Measurements from ENCODE around the gene SCYGR2.
"Not testable (repeated sequence)": the region's sequence is repeated elsewhere in the genome, so short reads cannot be mapped to it uniquely, and the experiment has no call there.

The SCYGR2 gene, protein sequence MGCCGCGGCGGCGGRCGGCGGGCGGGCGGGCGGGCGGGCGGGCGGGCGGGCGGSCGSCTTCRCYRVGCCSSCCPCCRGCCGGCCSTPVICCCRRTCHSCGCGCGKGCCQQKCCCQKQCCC

DNA sequence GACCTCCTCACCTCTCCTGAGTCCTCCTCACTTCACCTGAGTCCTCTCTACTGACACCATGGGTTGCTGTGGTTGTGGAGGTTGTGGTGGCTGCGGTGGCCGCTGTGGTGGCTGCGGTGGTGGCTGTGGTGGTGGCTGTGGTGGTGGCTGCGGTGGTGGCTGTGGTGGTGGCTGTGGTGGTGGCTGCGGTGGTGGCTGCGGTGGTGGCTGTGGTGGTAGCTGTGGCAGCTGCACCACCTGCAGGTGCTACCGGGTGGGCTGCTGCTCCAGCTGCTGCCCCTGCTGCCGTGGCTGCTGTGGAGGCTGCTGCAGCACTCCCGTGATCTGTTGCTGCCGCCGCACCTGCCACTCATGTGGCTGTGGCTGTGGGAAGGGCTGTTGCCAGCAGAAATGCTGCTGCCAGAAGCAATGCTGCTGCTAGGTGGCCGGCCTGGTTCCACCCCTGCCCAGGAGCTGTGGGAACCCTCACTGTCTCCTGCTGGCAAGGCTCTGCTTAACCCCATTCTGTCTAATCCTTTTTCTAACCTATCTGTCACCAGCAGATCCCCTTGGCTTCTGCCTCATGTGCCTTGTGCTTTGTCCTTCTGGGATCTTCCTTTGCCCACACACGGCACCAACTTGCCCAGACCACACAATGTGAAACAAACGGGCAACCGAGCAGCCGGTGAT is at the start of gene SCYGR2:
TSS of gene SCYGR2 (plus strand) at position 59 of the 669 bp plus-strand sequence. CDS start at position 59, 0 bp downstream.
- DNase-seq (ENCODE audit: low spot score), result not testable (repeated sequence)

DNA sequence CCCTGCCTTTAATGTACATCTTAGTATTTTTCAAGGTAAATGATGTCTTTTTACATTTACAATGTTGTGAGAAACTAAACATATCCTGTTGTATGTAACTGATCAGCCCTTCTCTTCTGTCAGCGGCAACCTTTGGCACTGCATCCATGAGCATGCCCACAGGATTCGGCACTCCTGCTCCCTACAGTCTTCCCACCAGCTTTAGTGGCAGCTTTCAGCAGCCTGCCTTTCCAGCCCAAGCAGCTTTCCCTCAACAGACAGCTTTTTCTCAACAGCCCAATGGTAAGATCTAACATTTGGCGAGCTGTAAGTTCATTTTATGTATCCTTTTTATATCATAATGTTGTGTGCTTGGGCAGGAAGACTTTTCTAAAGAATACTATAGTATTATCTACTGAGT is 46.9 kb upstream of the SCYGR2 start:
- DNase-seq (ENCODE audit: low spot score), result no peak

- DNase-seq (ENCODE audit: low spot score), result no peak
These were observed 36.1 kb upstream of the SCYGR2 start for GRCh38 chr2:227562581-227562980.

DNA sequence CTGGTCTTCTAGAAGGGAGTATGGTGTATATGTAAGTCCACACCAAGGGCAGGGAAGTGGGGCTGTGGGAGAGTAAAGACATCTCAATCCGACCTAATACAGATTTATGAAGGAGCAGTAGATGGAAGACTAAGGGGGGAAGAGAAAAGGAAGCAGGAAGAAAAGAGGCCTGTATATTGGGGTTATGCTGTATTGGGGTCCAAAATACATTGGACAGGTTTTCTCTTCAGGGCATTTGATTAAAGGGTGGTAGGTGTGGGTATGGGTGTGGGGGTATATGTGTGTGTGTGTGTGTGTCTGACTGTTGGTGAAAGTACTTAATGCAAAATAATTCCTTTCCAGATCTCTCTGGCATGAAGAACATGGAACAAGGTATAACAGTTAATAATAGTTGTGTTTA is 33.6 kb upstream of the SCYGR2 start:
- DNase-seq (ENCODE audit: low spot score), result no peak

DNA sequence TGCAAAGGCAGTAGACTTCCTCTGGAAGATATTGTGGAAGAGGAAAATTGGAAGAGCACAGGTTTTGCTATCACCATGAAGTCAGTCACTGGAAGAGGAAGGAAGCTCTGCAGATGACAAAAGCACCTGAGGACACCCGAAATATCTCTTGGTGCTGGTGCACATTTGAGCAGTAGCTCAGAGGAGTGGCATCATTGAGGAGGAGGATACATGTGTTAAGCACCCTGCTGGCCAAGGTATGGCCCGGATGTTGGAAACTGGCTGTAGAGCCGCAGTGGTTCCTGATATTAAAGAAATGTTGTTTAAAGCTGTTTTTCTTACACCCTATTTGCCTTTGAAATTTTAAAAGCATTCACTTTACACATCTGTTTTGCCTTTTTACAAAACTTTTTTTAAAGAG is 32.7 kb upstream of the SCYGR2 start:
- no peak for DNase-seq (ENCODE audit: low spot score)

DNA sequence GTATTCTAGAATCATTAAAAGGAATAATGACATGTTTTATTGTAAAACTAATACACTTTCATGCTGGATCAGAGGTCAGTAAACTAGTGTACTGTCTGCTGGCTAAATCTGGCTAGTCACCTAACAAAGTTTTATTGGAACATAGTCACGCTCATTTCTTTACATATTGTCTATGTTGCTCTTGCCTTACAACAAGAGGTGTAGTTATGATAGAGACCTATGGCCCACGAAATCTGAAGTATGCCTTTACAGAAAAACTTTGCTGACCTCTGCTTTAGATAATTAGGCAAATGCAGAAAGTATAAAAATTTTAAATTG is 29.9 kb upstream of the SCYGR2 start:
- no peak for DNase-seq (ENCODE audit: low spot score)

GRCh38 chr2:227570615-227571014 is 28.1 kb upstream of the SCYGR2 start:
- DNase-seq (ENCODE audit: low spot score), result no peak

- no peak for DNase-seq (ENCODE audit: low spot score)
These were observed 22.6 kb upstream of the SCYGR2 start for GRCh38 chr2:227576110-227576509.

- no peak for DNase-seq (ENCODE audit: low spot score)
These were observed 21.9 kb upstream of the SCYGR2 start for GRCh38 chr2:227576812-227577211.

DNA sequence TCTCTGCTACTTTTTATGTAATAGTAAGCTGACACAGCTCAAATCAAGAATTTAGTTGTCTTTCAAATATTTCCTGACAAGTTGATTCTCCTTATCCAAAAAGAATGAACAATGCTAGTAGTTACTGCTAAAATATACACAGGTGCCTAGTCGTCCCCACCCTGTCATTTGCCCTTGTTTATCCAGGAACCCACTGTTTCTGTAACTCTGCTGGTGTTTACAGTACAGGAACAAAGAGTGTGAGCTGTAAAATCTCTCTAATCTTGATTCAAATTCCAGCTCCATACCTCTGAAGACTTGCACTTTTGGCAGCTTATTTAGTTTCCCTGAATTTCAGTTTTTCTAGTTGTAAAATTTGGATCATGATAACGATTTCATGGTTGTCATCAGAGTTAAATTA is 21.1 kb upstream of the SCYGR2 start:
- no peak for DNase-seq (ENCODE audit: low spot score)

- no peak for DNase-seq (ENCODE audit: low spot score)
These were observed 20.1 kb upstream of the SCYGR2 start for GRCh38 chr2:227578642-227579041.

GRCh38 chr2:227579791-227580190 is 18.9 kb upstream of the SCYGR2 start:
- no peak for DNase-seq (ENCODE audit: low spot score)

GRCh38 chr2:227582369-227582768 is 16.3 kb upstream of the SCYGR2 start:
- no peak for DNase-seq (ENCODE audit: low spot score)

DNA sequence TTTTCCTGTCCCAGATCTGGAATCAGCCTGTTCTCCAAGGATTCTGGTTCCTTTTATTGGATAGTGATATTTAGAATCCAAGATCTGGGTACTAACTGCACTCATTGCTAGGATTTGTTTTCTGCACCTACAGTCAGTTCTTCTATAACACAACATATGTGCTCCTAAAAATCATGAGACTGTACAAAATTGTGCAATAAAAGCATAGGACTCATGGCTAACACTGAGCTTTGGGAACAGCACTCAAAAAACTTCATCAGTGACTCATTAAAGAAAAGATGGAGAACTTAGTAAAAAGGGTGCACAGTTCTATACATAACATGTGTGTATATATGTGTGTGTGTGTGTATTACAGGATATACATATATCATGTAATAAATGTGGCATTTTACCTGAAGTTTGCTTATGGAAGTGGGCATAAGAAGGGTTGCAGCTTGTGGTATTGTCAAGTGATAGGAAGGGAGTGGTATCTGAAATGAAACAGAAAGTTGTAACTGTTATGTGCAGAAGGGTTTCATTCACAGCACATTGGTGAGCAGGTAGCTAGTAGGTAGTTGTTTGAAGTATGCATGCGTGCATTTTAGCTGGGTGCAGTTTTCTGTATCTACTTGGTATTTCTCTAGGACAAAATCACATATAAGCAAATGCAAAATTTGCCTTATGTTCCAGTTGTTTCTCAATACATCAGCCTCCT is 5.9 kb upstream of the SCYGR2 start:
- no peak for DNase-seq (ENCODE audit: low spot score)

DNA sequence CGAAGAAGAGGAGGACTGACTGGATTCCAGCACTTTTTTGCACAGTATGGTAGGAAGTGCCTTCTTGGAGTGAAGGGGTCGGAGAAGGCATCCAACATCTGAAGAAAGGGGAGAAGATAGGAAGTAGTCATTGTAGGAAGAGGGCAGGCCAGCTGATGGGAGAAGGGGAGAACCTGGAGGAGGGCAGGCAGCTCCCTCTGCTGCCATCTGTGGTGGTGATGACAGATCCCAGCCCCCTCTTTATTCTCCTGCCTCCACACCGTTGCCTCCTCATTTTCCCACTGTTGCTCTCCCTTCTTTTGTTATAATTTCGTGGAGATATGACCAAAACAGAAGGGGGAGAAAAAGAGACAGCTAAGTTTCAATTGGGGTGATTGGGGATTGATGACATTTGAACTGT is 2.9 kb upstream of the SCYGR2 start:
- no peak for DNase-seq (ENCODE audit: low spot score)

GRCh38 chr2:227597036-227597435 is 1.7 kb upstream of the SCYGR2 start:
- no peak for DNase-seq (ENCODE audit: low spot score)

DNA sequence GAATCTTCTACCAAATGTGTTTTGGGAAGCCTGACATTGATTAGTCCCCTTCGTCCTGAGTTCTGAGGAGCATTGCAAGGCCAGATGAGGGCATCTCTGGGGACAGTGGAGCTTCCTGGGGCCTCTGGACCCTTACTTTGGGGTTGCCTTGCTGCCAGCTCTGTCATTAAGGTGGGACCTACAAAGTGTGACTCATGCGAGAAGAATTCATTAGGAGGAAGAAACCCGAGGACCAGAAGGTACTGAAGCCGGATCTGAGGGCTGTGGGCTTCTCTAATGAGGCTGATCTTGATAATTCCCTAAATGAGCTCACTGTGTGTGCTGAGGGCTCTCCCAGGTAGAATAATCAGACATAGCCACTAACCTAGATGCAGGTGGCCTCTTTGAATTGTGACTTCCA is 695 bp upstream of the SCYGR2 start:
- DNase-seq (ENCODE audit: low spot score), result no peak

- DNase-seq (ENCODE audit: low spot score), result no peak
These were observed 3.7 kb downstream of the SCYGR2 start for GRCh38 chr2:227602358-227602757.

DNA sequence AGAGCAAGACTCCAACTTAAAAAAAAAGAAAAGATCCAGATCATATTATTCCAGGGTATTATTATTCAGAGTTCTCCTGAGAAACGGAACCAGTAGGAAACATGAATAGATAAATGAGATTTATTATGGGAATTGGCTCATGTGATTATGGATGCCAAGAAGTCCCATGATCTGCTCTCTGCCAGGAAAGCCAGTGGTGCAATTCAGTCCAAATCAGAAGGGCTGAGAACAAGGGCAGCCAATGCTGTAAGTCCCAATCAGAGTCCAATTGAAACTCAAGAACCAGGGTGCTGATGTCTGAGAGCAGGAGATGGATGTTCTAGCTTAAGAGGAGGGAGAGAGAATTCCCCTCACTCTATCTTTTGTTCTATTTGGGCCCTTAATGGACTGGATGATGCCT is 7.8 kb downstream of the SCYGR2 start:
- no peak for DNase-seq (ENCODE audit: low spot score)

DNA sequence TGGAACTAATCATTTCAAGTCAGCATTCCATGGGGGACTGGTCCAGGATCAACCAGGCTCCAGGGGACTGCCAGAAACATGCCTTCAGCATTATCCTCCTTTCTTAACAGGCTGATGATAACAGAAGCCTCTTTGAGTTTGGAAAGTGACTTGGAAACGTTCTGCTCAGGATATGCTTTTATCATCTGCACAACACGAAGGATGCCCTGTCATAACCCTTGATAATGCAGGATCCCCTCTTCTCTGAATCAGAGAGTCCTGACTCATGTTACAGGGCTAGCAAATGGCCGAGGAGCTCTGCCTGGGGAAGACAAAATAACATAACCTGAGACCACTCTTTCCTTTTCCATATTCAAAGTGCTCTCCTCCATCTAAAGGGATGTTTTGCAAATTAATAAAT is 9.2 kb downstream of the SCYGR2 start:
- no peak for DNase-seq (ENCODE audit: low spot score)

- DNase-seq (ENCODE audit: low spot score), result peak; percentile 37
These were observed 10.1 kb downstream of the SCYGR2 start for GRCh38 chr2:227608561-227609338.

DNA sequence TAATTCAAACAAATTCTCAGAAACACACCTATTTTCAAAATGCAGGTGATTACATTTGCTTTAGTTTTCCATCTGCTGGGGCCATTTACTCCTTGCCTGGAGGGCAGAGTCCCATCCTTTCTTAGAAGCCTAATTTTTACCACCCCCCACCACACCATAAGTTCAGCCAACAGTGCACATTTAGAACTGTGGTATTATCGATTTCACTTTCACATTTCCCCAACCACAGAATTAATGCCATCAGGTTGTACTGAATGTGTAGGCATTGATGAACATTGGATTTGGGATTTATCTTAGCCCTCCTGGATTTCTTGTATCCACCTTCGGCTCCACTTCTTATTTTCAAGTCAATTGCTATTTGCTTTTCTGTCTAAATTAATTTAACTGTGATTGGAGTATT is 11.4 kb downstream of the SCYGR2 start:
- DNase-seq (ENCODE audit: low spot score), result no peak
